ENCODE data around the gene GPM6B.

GRCh38 chrX:13786048-13786447 is 30.8 kb downstream of the GPM6B start:
- no peak for TF ChIP-seq AFF4 (CRISPR knock-in tag; IDR thresholded peaks at IDR 0.05; ENCODE audit: borderline replicate concordance)
- TF ChIP-seq CTCF (IDR thresholded peaks at IDR 0.05): no peak
- TF ChIP-seq E2F1 (CRISPR knock-in tag; IDR thresholded peaks at IDR 0.05): no peak
- TF ChIP-seq NFYB (CRISPR knock-in tag; conservative IDR thresholded peaks at IDR 0.05; ENCODE audit: low read depth): no peak
- no peak for TF ChIP-seq E2F5 (CRISPR knock-in tag; IDR thresholded peaks at IDR 0.05)
- no peak for TF ChIP-seq ZMAT4 (CRISPR knock-in tag; IDR thresholded peaks at IDR 0.05)
- no peak for TF ChIP-seq IRF2 (CRISPR knock-in tag; IDR thresholded peaks at IDR 0.05; ENCODE audit: borderline replicate concordance, low read depth)

Measured in WTC11 (cell line).